CD4-positive, alpha-beta T cell (primary cell): ENCODE data around the gene CEP20. TPM values are rescaled to one million over a fixed set of nuclear protein-coding genes. Genes with fewer than 3 reads are reported as not detected.
A peak's percentile ranks its signal among the peaks of the same experiment; 100 is the strongest.

ENCODE experiments used
- ATAC-seq: fragments of 200-7000 bp; cut with Tn5 transposase; one replicate; pipeline ENCODE4 v1.10.0; 2022; ENCODE audit warnings: mild to moderate bottlenecking; ENCODE audit not compliant: poor library complexity
- CTCF ChIA-PET: fragments of 350-600 bp; sonication (Branson Sonifier 250); formaldehyde crosslinking; loops from one replicate; lab custom pipeline; 2021; ENCODE audit warnings: antibody characterized with exemption, inconsistent platforms; lab: Charles Lee
- POLR2A ChIA-PET: fragments of 350-600 bp; sonication (Branson Sonifier 250); formaldehyde crosslinking; loops from one replicate; lab custom pipeline; 2021; ENCODE audit warnings: antibody characterized with exemption, inconsistent platforms; lab: Charles Lee
- DNase-seq, 14 experiments: peaks; one replicate each; pipeline ENCODE4 v3.0.0-alpha.2; 2013 to 2020; ENCODE audit warnings: mixed read lengths in 2 of 14
- H3K27ac ChIP-seq, 2 donors: one replicate each; pipeline versions ENCODE4 v1.5.1 to v1.7.0; 2013; ENCODE audit warnings: low read length in 2 of 2, low read depth in 1 of 2, mild to moderate bottlenecking in 1 of 2
- H3K27me3 ChIP-seq, 2 experiments: 1 replicate in 1 of 2; 2 replicates in 1 of 2; pipeline versions ENCODE4 v1.6.1 to v1.7.0; 2013; ENCODE audit warnings: low read length in 2 of 2, control low read depth in 1 of 2, mild to moderate bottlenecking in 1 of 2, moderate library complexity in 1 of 2; ENCODE audit not compliant: insufficient read depth in 2 of 2, control insufficient read depth in 1 of 2
- H3K36me3 ChIP-seq: one replicate; pipeline ENCODE4 v1.6.1; 2013; ENCODE audit warnings: low read length, control low read depth; ENCODE audit not compliant: insufficient read depth
- H3K4me1 ChIP-seq: one replicate; pipeline ENCODE4 v1.6.1; 2013; ENCODE audit warnings: low read length, control low read depth; ENCODE audit not compliant: insufficient read depth
- H3K4me3 ChIP-seq: one replicate; pipeline ENCODE4 v1.5.1; 2013; ENCODE audit warnings: mild to moderate bottlenecking, low read length, moderate library complexity
- H3K9me3 ChIP-seq, 2 experiments: 1 replicate in 1 of 2; 2 replicates in 1 of 2; pipeline versions ENCODE4 v1.6.1 to v1.7.0; 2013; ENCODE audit warnings: low read length in 2 of 2, mild to moderate bottlenecking in 2 of 2, control low read depth in 1 of 2, moderate library complexity in 1 of 2; ENCODE audit not compliant: control insufficient read depth in 1 of 2, insufficient read depth in 1 of 2
- H3K27ac Mint-ChIP-seq: one replicate; pipeline ENCODE4 v1.8.0; 2020; ENCODE audit warnings: mixed read lengths
- H3K27me3 Mint-ChIP-seq: one replicate; pipeline ENCODE4 v1.8.0; 2021; ENCODE audit warnings: mixed read lengths
- H3K36me3 Mint-ChIP-seq: one replicate; pipeline ENCODE4 v1.8.0; 2021; ENCODE audit warnings: low read depth, mixed read lengths
- H3K4me1 Mint-ChIP-seq: one replicate; pipeline ENCODE4 v1.8.0; 2021; ENCODE audit warnings: low read depth, mixed read lengths
- H3K4me3 Mint-ChIP-seq: one replicate; pipeline ENCODE4 v1.8.0; 2020; ENCODE audit warnings: mild to moderate bottlenecking, mixed read lengths
- H3K9me3 Mint-ChIP-seq: one replicate; pipeline ENCODE4 v1.8.0; 2020; ENCODE audit warnings: mixed read lengths
- CTCF ChIP-seq: fragments of 200-600 bp; IDR thresholded peaks from one replicate; pipeline ENCODE4 v1.8.0; 2022; ENCODE audit warnings: antibody characterized with exemption, mild to moderate bottlenecking
- intact Hi-C, 2 experiments: fragments of 100-400 bp; cut with DNase I in 1 of 2; cut with micrococcal nuclease in 1 of 2; formaldehyde crosslinking; loops; one replicate each; pipeline versions ENCODE4 v1.15.1 to v1.9.0; 2023 to 2025; cut with DNase I, micrococcal nuclease
- total RNA-seq, 174 experiments: library from RNA in 2 of 174; stranded (reverse) in 2 of 174; gene quantifications; one replicate each; pipeline ENCODE4 v1.2.3 and lab custom pipeline; 2021 to 2026

Gene CEP20
- total RNA-seq, 2 experiments from 2014 or later: 14.4 to 15.5 TPM

- Mint-ChIP-seq H3K4me3 (no peak overlapping the region), H3K4me1 (no peaks in the 10 kb centered on the region), H3K27me3 (no peaks in the 10 kb centered on the region), H3K9me3 (no peaks in the 10 kb centered on the region), H3K27ac (no peak overlapping the region), H3K36me3 (no peaks in the 10 kb centered on the region)
- Histone ChIP-seq H3K4me1 (no peaks in the 10 kb centered on the region), H3K36me3 (no peaks in the 10 kb centered on the region), H3K4me3 (no peak overlapping the region), H3K27me3 (no peaks in the 10 kb centered on the region), H3K9me3 (no peaks in the 10 kb centered on the region), H3K27ac (no peak overlapping the region)
- TF ChIP-seq CTCF: no peak
- ChIA-PET POLR2A (interaction anchor here (1.0 kb wide), 1 partner anchor 13 kb away, joined by 3 read pairs; no protein-coding TSS in a partner anchor), CTCF (interaction anchor here (0.6 kb wide), 1 partner anchor 173 kb away, joined by 3 read pairs; no protein-coding TSS in a partner anchor)
- ATAC-seq (no peak), DNase-seq (peak in 2 of 14 experiments; percentile 7 to 18)
- intact Hi-C loops: no loop called here
Observed at GRCh38 chr16:15899538-15900100, 11.2 kb upstream of the CEP20 start.

- no peaks in the 10 kb centered on the region for H3K4me1 ChIP-seq
- H3K4me3 ChIP-seq: no peak overlapping the region
- no peak overlapping the region for H3K27ac Mint-ChIP-seq
- no peaks in the 10 kb centered on the region for H3K4me1 Mint-ChIP-seq
- H3K27me3 ChIP-seq: no peaks in the 10 kb centered on the region
- no peak overlapping the region for H3K4me3 Mint-ChIP-seq
- H3K36me3 ChIP-seq: no peaks in the 10 kb centered on the region
- H3K27me3 Mint-ChIP-seq: no peaks in the 10 kb centered on the region
- H3K27ac ChIP-seq: no peak overlapping the region
- no peak for ATAC-seq
- intact Hi-C loops: no loop called here
- no peaks in the 10 kb centered on the region for H3K36me3 Mint-ChIP-seq
- no peaks in the 10 kb centered on the region for H3K9me3 Mint-ChIP-seq
- no peak for TF ChIP-seq CTCF
- DNase-seq: no peak
- ChIA-PET POLR2A (no interaction called here), CTCF (no interaction called here)
- H3K9me3 ChIP-seq: no peaks in the 10 kb centered on the region
Observed at GRCh38 chr16:15898654-15899053, 10.3 kb upstream of the CEP20 start.

DNA sequence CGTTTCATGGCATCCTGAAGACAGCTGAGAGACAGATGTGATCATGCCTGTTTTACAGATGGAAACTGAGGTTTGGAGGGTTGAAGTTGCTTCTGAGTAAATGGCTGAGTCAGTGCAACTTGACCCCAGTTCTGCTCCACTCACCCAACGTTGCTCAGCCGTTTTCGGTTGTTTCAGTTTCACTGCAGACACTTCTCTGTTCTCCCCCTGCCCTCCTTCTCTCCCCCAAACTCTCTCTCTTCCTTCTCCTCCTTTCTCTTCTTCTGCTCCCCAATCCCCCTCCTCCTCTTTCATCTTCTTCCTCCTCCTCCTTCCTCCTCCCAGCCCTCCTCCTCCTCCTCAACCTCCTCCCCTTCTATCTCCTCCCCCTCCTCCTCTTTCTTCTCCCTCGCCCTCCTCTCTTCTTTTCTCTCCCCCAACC lies 9.4 kb upstream of the CEP20 start:
- Mint-ChIP-seq H3K27me3 (no peaks in the 10 kb centered on the region), H3K4me1 (no peaks in the 10 kb centered on the region), H3K9me3 (no peaks in the 10 kb centered on the region), H3K4me3 (no peak overlapping the region), H3K27ac (no peak overlapping the region), H3K36me3 (no peaks in the 10 kb centered on the region)
- TF ChIP-seq CTCF: no peak
- intact Hi-C loops: no loop called here
- CTCF ChIA-PET: no interaction called here
- Histone ChIP-seq H3K27ac (no peak overlapping the region), H3K9me3 (no peaks in the 10 kb centered on the region), H3K36me3 (no peaks in the 10 kb centered on the region), H3K4me3 (no peak overlapping the region), H3K4me1 (no peaks in the 10 kb centered on the region), H3K27me3 (no peaks in the 10 kb centered on the region)
- ATAC-seq: no peak
- DNase-seq: no peak
- POLR2A ChIA-PET: no interaction called here
